ENCODE measurements around the gene DGAT2. TPM values are rescaled to one million over a fixed set of nuclear protein-coding genes. Genes with fewer than 3 reads are reported as not detected.

Gene DGAT2
- total RNA-seq, 1 donor from 2014 or later: 26.0 TPM

DNA sequence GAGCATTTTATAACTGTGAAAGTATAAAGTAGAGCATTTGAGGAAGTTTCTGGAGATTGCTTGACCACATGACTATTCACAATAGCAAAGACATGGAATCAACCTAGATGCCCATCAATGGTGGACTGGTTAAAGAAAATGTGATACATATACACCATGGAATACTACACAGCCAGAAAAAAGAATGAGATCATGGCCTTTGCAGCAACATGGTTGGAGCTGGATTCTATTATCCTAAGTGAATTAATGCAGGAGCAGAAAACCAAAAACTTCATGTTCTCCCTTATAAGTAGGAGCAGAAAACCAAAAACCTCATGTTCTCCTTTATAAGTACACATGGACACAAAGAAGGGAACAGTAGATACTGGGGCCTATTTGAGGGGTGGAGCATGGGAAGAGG, 76.7 kb downstream of the DGAT2 start:
- Histone ChIP-seq H3K4me3 (no peak overlapping the region), H3K36me3 (no peaks in the 10 kb centered on the region), H3K9me3 (no peaks in the 10 kb centered on the region), H3K4me1 (peaks cover 16% of the 10 kb centered on the region), H3K27ac (no peak overlapping the region), H3K27me3 (no peaks in the 10 kb centered on the region)
- no peak for DNase-seq (ENCODE audit: extremely low spot score in 2 of 2)
- TF ChIP-seq POLR2A (IDR thresholded peaks at IDR 0.05): no peak
- TF ChIP-seq, protein P1, sequence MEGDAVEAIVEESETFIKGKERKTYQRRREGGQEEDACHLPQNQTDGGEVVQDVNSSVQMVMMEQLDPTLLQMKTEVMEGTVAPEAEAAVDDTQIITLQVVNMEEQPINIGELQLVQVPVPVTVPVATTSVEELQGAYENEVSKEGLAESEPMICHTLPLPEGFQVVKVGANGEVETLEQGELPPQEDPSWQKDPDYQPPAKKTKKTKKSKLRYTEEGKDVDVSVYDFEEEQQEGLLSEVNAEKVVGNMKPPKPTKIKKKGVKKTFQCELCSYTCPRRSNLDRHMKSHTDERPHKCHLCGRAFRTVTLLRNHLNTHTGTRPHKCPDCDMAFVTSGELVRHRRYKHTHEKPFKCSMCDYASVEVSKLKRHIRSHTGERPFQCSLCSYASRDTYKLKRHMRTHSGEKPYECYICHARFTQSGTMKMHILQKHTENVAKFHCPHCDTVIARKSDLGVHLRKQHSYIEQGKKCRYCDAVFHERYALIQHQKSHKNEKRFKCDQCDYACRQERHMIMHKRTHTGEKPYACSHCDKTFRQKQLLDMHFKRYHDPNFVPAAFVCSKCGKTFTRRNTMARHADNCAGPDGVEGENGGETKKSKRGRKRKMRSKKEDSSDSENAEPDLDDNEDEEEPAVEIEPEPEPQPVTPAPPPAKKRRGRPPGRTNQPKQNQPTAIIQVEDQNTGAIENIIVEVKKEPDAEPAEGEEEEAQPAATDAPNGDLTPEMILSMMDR (IDR thresholded peaks at IDR 0.05): no peak
- TF ChIP-seq POLR2AphosphoS5 (IDR thresholded peaks at IDR 0.05; ENCODE audit: insufficient read depth in 1 of 2, low read depth in 1 of 2): no peak
- intact Hi-C loops (cut with DNase I): no loop called here

DNA sequence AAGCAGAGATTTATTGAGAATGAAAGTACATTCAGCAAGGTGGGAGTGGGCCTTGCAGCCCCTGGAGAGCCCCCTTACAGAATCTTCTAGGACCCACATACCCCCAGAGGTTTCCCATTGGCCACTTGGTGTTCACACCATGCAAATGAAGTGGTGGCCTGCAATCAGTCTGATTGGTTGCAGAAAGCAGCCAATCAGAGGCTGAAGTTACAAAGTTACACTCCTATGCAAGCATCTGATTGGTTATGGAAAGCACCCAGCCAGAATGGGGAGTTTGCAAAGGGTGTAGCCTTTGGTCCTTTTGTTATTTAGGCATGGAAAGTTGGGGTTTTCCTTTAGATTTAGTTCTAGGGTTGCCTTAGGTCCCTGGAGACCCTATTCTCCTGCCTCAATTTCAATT, 81.3 kb downstream of the DGAT2 start:
- H3K4me3 ChIP-seq: no peak overlapping the region
- peak overlapping the region; percentile 67 for H3K27ac ChIP-seq
- intact Hi-C loops (cut with DNase I): no loop called here
- H3K27me3 ChIP-seq: no peaks in the 10 kb centered on the region
- no peaks in the 10 kb centered on the region for H3K9me3 ChIP-seq
- H3K36me3 ChIP-seq: no peaks in the 10 kb centered on the region
- peaks cover 31% of the 10 kb centered on the region for H3K4me1 ChIP-seq
- no peak for DNase-seq (ENCODE audit: extremely low spot score in 2 of 2)
- no peak for TF ChIP-seq POLR2A (IDR thresholded peaks at IDR 0.05)
- TF ChIP-seq POLR2AphosphoS5 (IDR thresholded peaks at IDR 0.05; ENCODE audit: insufficient read depth in 1 of 2, low read depth in 1 of 2): no peak
- TF ChIP-seq, protein P1 (IDR thresholded peaks at IDR 0.05): no peak

DNA sequence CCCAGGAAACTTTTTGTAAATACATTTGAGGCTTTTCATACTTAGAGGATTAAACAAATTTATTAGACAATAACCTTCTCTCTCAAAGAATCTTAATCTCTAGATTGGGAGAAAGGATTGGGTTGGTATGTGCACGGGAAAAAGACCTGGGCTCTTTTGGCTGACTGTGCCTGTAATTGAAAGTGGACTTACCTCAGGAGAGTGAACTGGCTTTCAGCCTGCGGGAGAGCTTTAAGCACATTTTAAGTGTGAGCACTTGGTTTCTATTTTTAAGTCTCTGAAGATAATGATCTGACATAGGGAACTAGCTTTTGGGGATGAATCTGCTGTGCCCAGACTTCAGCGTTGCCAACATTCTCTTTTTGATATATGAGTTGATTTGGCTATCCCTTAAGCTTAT, 82.2 kb downstream of the DGAT2 start:
- H3K4me3 ChIP-seq: no peak overlapping the region
- DNase-seq (ENCODE audit: extremely low spot score in 2 of 2): no peak
- peak overlapping the region; percentile 67 for H3K27ac ChIP-seq
- TF ChIP-seq POLR2A (IDR thresholded peaks at IDR 0.05) (no peak), POLR2AphosphoS5 (IDR thresholded peaks at IDR 0.05; ENCODE audit: insufficient read depth in 1 of 2, low read depth in 1 of 2) (no peak)
- TF ChIP-seq, protein P1 (IDR thresholded peaks at IDR 0.05): no peak
- no peaks in the 10 kb centered on the region for H3K9me3 ChIP-seq
- no peaks in the 10 kb centered on the region for H3K27me3 ChIP-seq
- H3K4me1 ChIP-seq: peaks cover 31% of the 10 kb centered on the region
- no peaks in the 10 kb centered on the region for H3K36me3 ChIP-seq
- intact Hi-C loops (cut with DNase I): no loop called here

Small RNA genes lying within 50 kb of the gene (small RNA-seq; reads per million reads assigned to genes)
- gene RF00019 (not detected), gene RN7SL786P (not detected)

Other genes starting within 250 kb of the DGAT2 start
- 36.6 TPM for gene GDPD5, start 242.8 kb upstream of the DGAT2 start, total RNA-seq
- gene SERPINH1, start 206.5 kb upstream of the DGAT2 start, total RNA-seq: 257 TPM
- gene MAP6, start 99.7 kb upstream of the DGAT2 start, total RNA-seq: 6.9 TPM
- not detected for gene MOGAT2, start 50.9 kb upstream of the DGAT2 start, total RNA-seq
- 14.7 TPM for gene UVRAG, start 46.4 kb downstream of the DGAT2 start, total RNA-seq

Data from vagina (tissue), 2 donors.